Chondrocyte (in vitro differentiated cells): ENCODE measurements around the gene RAB33B. TPM values are rescaled to one million over a fixed set of nuclear protein-coding genes. Genes with fewer than 3 reads are reported as not detected.

ENCODE experiments used
- DNase-seq: peaks from one replicate; pipeline ENCODE4 v3.0.0; 2021; ENCODE audit warnings: mixed read lengths, low spot score
- H3K27ac Mint-ChIP-seq: one replicate; pipeline ENCODE4 v1.8.0; 2021; ENCODE audit warnings: mild to moderate bottlenecking, moderate library complexity, mixed read lengths; ENCODE audit not compliant: unreplicated experiment
- H3K27me3 Mint-ChIP-seq: 2 replicates; pipeline ENCODE4 v1.8.0; 2021; ENCODE audit warnings: low read depth, mixed read lengths
- H3K36me3 Mint-ChIP-seq: 2 replicates; pipeline ENCODE4 v1.8.0; 2021; ENCODE audit warnings: low read depth, mixed read lengths
- H3K4me1 Mint-ChIP-seq: 2 replicates; pipeline ENCODE4 v1.8.0; 2021; ENCODE audit warnings: low read depth, mild to moderate bottlenecking, mixed read lengths
- H3K4me3 Mint-ChIP-seq: one replicate; pipeline ENCODE4 v1.8.0; 2021; ENCODE audit warnings: mild to moderate bottlenecking, moderate library complexity, mixed read lengths; ENCODE audit not compliant: unreplicated experiment
- H3K9me3 Mint-ChIP-seq: 2 replicates; pipeline ENCODE4 v1.8.0; 2021; ENCODE audit warnings: low read depth, mixed read lengths
- total RNA-seq: library from RNA; stranded (reverse); gene quantifications from 3 replicates; pipeline ENCODE4 v1.2.1, GENCODE V29; 2021
- TF ChIP-seq, protein P1 (sequence below): fragments of 200-600 bp; sonication (generic); IDR thresholded peaks from 2 replicates; pipeline ENCODE4 v1.5.0; 2021; ENCODE audit warnings: antibody characterized with exemption, mild to moderate bottlenecking, moderate library complexity

Gene RAB33B
- total RNA-seq, 1 donor from 2014 or later: 13.8 TPM

DNA sequence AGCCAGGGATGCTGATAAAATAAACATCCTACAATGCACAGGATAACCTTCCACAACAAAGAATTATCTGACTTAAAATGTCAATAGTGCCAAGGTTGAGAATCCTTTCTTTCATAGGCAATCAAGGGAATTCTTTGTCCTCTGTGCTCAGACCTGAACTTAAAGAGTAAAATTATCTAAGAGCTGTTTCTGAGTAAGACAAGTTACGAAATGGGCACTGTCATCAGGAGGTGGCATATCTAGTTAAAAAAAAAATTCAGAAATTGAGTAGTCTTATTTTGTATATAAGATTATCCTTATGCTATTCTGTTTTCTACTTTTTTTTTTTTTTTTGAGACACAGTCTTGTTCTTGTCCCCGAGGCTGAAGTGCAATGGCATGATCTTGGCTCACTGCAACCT lies 3.3 kb upstream of the RAB33B start:
- Mint-ChIP-seq H3K4me3 (no peak overlapping the region), H3K9me3 (no peaks in the 10 kb centered on the region), H3K36me3 (no peaks in the 10 kb centered on the region), H3K4me1 (peaks cover 23% of the 10 kb centered on the region), H3K27ac (no peak overlapping the region), H3K27me3 (no peaks in the 10 kb centered on the region)
- TF ChIP-seq, protein P1, sequence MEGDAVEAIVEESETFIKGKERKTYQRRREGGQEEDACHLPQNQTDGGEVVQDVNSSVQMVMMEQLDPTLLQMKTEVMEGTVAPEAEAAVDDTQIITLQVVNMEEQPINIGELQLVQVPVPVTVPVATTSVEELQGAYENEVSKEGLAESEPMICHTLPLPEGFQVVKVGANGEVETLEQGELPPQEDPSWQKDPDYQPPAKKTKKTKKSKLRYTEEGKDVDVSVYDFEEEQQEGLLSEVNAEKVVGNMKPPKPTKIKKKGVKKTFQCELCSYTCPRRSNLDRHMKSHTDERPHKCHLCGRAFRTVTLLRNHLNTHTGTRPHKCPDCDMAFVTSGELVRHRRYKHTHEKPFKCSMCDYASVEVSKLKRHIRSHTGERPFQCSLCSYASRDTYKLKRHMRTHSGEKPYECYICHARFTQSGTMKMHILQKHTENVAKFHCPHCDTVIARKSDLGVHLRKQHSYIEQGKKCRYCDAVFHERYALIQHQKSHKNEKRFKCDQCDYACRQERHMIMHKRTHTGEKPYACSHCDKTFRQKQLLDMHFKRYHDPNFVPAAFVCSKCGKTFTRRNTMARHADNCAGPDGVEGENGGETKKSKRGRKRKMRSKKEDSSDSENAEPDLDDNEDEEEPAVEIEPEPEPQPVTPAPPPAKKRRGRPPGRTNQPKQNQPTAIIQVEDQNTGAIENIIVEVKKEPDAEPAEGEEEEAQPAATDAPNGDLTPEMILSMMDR: no peak
- DNase-seq: no peak

DNA sequence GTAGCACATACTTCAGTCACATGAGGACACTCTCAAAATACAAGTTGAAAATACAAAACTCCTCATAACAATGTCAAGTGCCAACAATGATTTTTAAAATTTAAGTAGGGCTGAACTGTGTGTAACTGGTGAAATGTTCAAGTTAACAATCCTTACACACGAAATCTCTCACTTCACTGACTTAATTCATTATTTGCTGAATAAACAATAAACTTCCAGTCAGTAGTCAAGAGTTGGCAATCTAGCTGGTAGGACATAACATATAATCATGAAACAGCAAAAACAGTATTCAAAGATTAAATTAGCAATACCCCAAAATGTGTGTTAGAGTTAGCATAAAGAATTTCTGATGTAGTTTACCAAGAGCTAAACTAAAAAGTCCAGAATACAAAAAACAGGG lies 1.9 kb upstream of the RAB33B start:
- DNase-seq: no peak
- Mint-ChIP-seq H3K9me3 (no peaks in the 10 kb centered on the region), H3K4me1 (peaks cover 37% of the 10 kb centered on the region)

DNA sequence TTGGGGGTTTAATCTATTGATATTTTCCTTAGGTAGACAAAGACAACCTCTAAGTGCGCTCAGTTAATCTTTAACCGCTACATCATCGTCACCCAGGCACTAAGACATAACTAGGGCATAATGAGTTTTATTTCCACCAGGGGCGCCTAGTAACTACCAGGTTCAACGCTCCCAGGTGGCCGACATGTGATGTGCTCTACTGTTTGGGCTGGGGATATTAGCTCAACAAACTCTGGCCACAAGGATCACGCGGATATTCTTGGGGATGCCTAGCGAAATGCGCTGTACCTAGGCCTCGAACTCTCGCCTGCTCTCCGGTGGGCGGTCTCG lies 915 bp upstream of the RAB33B start:
- Mint-ChIP-seq H3K27ac (peak overlapping the region; percentile 99), H3K27me3 (no peaks in the 10 kb centered on the region), H3K9me3 (no peaks in the 10 kb centered on the region), H3K36me3 (no peaks in the 10 kb centered on the region), H3K4me3 (peak overlapping the region; percentile 97), H3K4me1 (peaks cover 48% of the 10 kb centered on the region)
- TF ChIP-seq, protein P1: peak; percentile 77
- DNase-seq: no peak

More for the DNA sequence above, 1.9 kb upstream of the RAB33B start:
- Mint-ChIP-seq H3K4me3 (peak overlapping the region; percentile 97), H3K27ac (peak overlapping the region; percentile 99), H3K27me3 (no peaks in the 10 kb centered on the region), H3K36me3 (no peaks in the 10 kb centered on the region)
- TF ChIP-seq, protein P1: no peak

DNA sequence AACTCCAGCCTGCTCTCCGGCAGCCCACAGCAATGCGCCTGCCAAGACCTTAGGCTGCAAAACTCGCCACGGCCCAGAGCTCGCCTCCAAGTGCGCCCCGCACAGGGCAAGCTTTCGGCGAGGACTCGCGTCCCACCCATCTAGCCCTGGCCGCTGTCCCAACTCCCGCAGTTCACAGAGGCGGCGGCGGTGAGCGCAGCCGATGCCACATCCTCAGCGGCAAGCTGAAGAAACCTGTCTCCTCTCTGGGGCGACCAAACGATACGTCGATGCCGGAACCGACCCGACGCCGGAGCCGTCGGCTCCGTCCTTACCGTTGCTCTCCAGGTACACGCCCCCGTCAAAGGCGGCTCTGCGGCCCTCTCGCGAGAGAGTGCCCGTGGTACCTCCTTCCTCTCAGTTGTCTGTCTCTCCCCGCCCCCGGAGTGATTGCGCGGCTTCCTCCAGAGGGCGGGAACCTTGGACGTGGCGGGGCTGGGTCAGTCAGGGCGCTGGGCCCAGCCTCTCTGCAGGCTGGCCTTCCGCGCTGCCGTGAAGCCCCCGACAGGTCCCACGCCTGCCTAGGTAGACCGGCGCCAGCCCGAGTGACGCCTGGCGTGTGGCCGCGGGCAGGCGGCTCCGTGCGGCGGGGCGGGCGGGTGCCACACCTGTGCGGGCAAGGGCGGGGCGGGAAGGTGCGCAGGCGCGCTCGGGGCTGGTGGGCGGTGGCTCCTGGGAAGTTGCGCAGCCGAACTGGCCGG lies 380 bp upstream of the RAB33B start:
- peak overlapping the region; percentile 99 for H3K27ac Mint-ChIP-seq
- H3K4me3 Mint-ChIP-seq: peak overlapping the region; percentile 97
- no peaks in the 10 kb centered on the region for H3K27me3 Mint-ChIP-seq
- TF ChIP-seq, protein P1: peak; percentile 70
- DNase-seq: peak; percentile 100
- no peaks in the 10 kb centered on the region for H3K9me3 Mint-ChIP-seq
- peaks cover 53% of the 10 kb centered on the region for H3K4me1 Mint-ChIP-seq
- H3K36me3 Mint-ChIP-seq: no peaks in the 10 kb centered on the region

DNA sequence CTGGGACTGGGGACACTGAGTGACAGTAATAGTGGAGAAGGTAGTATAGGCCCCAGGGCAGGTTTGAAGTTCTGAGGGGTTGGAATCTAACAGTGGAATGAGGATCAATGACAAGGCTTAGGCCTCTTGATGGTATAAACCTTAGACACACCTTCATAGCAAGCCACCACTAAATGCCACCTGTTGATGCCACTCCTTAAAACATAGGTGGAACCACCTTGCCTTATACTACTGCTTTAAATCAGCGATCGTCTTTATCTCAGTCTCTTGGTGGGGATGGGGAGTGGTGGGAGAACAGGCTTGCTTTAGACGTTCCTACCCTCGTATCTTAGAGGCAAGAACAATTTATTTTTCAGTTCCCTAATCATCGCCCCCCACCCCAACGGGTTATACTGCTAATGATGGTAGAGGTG lies 1.2 kb downstream of the RAB33B start:
- Mint-ChIP-seq H3K27ac (peak overlapping the region; percentile 13), H3K36me3 (no peaks in the 10 kb centered on the region), H3K9me3 (no peaks in the 10 kb centered on the region), H3K4me3 (peak overlapping the region; percentile 97), H3K27me3 (no peaks in the 10 kb centered on the region), H3K4me1 (peaks cover 67% of the 10 kb centered on the region)
- TF ChIP-seq, protein P1: no peak
- no peak for DNase-seq
